Measurements from ENCODE around the gene RIMKLB.

Gene RIMKLB

DNA sequence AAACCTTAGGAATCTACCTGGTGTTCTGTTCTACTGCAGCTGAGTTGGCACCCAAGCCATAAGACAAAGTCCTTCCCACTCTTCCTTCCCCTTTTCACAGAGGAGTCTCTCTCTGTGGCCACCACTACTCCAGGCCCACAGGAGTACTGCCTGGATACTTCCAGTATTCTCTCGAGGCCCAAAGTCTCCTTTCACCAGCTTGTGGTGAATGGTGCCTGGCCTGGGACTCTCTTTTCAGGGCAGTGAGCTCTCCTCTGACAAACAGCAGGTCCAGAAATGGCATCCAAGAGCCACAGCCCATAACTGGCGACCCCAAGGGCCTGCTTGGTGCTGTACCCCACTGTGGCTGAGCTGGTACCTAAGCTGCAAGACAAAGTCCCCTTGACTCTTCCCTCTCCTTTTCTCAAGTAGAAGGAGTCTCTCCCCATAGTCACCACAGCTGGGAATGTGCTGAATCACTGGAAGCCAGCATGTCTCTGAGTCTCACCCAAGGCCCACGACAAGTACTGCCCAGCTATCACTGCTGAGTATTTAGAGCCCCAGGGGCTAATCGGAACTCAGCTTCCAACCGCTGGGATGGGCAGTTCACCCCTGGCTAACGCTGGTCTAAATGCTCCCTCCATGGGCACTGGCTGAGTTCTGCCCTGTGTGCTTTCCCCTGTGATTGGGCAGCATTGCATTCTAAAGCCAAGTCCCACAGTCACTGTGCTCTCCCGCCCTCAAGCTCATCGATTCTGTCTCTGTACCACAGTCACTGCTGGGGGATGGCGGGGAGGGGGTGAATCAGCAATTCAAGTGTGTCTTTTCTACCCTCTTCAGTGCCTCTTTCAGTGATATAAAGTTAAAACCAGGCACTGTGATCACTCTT, 130.7 kb downstream of the RIMKLB start:
- Histone ChIP-seq H3K27me3 (ENCODE audit: control insufficient read depth, insufficient read depth, low read length) (no peaks in the 10 kb centered on the region), H3K9me3 (ENCODE audit: control insufficient read depth, low read length) (no peaks in the 10 kb centered on the region), H3K4me3 (ENCODE audit: low read length) (no peak overlapping the region), H3K9ac (ENCODE audit: low read length) (no peak overlapping the region), H3K36me3 (ENCODE audit: control insufficient read depth, insufficient read depth, low read length) (no peaks in the 10 kb centered on the region), H3K4me1 (ENCODE audit: control insufficient read depth, insufficient read depth, low read length) (no peaks in the 10 kb centered on the region)

DNA sequence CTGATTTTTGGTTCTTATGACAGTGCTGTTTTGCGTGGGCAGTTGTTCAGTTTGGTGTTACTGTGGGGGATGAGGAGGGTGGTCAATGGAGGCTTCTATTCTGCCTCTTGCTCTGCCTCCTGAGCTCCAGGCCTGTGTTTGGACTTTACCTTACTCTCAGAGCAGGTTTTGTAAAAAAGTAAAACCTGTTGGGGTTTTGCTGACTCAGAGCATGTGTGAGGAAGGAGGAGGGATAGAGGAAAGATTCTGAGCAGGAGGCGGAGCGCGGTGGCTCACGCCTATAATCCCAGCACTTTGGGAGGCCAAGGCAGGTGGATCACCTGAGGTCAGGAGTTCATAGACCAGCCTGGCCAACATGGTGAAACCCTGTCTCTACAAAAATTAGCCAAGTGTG, 131.3 kb downstream of the RIMKLB start:
- H3K27me3 ChIP-seq (ENCODE audit: control insufficient read depth, insufficient read depth, low read length): no peaks in the 10 kb centered on the region
- H3K4me3 ChIP-seq (ENCODE audit: low read length): no peak overlapping the region
- no peak overlapping the region for H3K9ac ChIP-seq (ENCODE audit: low read length)
- no peaks in the 10 kb centered on the region for H3K36me3 ChIP-seq (ENCODE audit: control insufficient read depth, insufficient read depth, low read length)
- no peaks in the 10 kb centered on the region for H3K4me1 ChIP-seq (ENCODE audit: control insufficient read depth, insufficient read depth, low read length)
- H3K9me3 ChIP-seq (ENCODE audit: control insufficient read depth, low read length): no peaks in the 10 kb centered on the region

DNA sequence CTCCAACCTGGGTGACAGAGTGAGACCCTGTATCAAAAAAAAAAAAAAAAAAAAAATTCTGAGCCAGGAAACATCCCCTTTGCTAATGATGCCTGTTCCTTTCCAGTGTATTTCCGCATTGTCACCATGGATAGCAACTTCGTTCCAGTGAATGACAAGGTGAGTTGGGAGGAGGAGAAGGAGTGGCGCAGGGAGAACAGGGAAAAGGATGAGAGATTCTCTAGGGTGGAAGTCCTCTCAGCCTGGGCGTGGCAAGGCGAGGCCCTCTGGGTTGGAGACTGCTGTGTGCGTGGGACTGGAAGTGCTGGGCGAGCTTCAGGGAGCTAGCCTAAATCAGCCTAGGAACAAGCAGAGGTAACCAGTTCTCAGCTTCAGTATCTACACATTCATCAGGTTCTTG, 131.8 kb downstream of the RIMKLB start:
- Histone ChIP-seq H3K4me1 (ENCODE audit: control insufficient read depth, insufficient read depth, low read length) (no peaks in the 10 kb centered on the region), H3K9ac (ENCODE audit: low read length) (no peak overlapping the region), H3K27me3 (ENCODE audit: control insufficient read depth, insufficient read depth, low read length) (no peaks in the 10 kb centered on the region), H3K9me3 (ENCODE audit: control insufficient read depth, low read length) (no peaks in the 10 kb centered on the region), H3K36me3 (ENCODE audit: control insufficient read depth, insufficient read depth, low read length) (no peaks in the 10 kb centered on the region), H3K4me3 (ENCODE audit: low read length) (no peak overlapping the region)

DNA sequence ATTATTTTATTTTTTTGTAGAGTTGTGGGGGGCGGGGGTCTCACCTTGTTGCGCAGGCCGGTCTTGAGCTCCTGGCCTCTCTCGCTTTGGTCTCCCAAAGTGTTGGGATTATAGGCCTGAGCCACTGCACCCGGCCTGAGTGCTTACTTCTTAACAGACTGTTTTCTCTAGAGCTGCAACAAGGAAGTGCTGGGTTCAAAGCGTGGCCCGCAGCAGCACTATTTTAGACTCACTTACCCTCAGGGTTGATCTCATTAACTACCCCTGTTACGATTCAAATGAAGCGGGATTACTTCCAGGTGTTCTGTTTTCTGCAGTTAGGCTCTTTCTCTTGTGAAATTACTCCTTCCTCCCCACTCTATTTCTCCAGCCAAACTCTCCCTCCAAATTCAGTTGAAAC, 133.3 kb downstream of the RIMKLB start:
- Histone ChIP-seq H3K9me3 (ENCODE audit: control insufficient read depth, low read length) (no peaks in the 10 kb centered on the region), H3K36me3 (ENCODE audit: control insufficient read depth, insufficient read depth, low read length) (no peaks in the 10 kb centered on the region), H3K4me3 (ENCODE audit: low read length) (no peak overlapping the region), H3K4me1 (ENCODE audit: control insufficient read depth, insufficient read depth, low read length) (no peaks in the 10 kb centered on the region), H3K27me3 (ENCODE audit: control insufficient read depth, insufficient read depth, low read length) (no peaks in the 10 kb centered on the region), H3K9ac (ENCODE audit: low read length) (no peak overlapping the region)

DNA sequence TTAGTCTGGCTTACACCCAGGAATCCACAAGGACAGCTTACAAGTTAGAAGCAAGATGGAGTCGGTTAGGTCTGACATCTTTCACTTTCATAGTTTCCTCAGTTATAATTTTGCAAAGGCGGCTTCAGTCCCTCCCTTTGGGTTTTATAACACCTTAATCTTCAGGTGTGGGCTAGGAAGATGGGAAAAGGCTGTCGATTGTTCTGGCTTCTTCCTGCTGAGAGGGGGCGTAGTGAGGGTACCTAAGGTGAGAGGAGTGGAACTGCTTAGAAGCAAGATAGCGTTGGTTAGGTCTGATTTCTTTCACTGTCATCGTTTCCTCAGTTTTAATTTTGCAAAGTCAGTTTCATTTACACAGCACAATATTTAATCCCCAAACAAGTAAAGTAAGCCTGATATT, 134.7 kb downstream of the RIMKLB start:
- Histone ChIP-seq H3K4me3 (ENCODE audit: low read length) (no peak overlapping the region), H3K9me3 (ENCODE audit: control insufficient read depth, low read length) (no peaks in the 10 kb centered on the region), H3K36me3 (ENCODE audit: control insufficient read depth, insufficient read depth, low read length) (no peaks in the 10 kb centered on the region), H3K27me3 (ENCODE audit: control insufficient read depth, insufficient read depth, low read length) (no peaks in the 10 kb centered on the region), H3K9ac (ENCODE audit: low read length) (no peak overlapping the region), H3K4me1 (ENCODE audit: control insufficient read depth, insufficient read depth, low read length) (no peaks in the 10 kb centered on the region)
